IMR-90 (cell line): ENCODE results near the gene BZW2. TPM values are rescaled to one million over a fixed set of nuclear protein-coding genes. Genes with fewer than 3 reads are reported as not detected.

Experiments used
- ATAC-seq: fragments of 200-7000 bp; cut with Tn5 transposase; 2 replicates; pipeline ENCODE4 v1.9.1; 2020; ENCODE audit warnings: low read depth, mild to moderate bottlenecking, moderate library complexity
- BruUV-seq: library from RNA; stranded (reverse); fragments of 400-500 nt; replicated peaks from 2 replicates; lab custom pipeline; 2021; lab: Mats Ljungman, UMichigan
- CTCF ChIA-PET: fragments of 300-600 bp; formaldehyde crosslinking; extraction: SDS; loops from one replicate; lab custom pipeline; 2021; ENCODE audit warnings: antibody characterized with exemption; lab: Yijun Ruan, JAX
- POLR2A ChIA-PET: fragments of 300-600 bp; sonication (Branson Sonifier 250); formaldehyde crosslinking; loops from one replicate; lab custom pipeline; 2022; ENCODE audit warnings: antibody characterized with exemption; ENCODE audit not compliant: unreplicated experiment; lab: Charles Lee
- DNase-seq: peaks from one replicate; pipeline ENCODE4 v3.0.0; 2013
- H2AFZ ChIP-seq: replicated peaks from 2 replicates; pipeline ENCODE3; 2013; ENCODE audit warnings: low read length, mild to moderate bottlenecking; ENCODE audit not compliant: poor library complexity
- H2AK5ac ChIP-seq: 2 replicates; pipeline ENCODE4 v1.6.1; 2013; ENCODE audit warnings: low read depth, low read length, inconsistent platforms
- H2AK9ac ChIP-seq: replicated peaks from 2 replicates; pipeline ENCODE3; 2013; ENCODE audit warnings: mild to moderate bottlenecking, low read depth, low read length, moderate library complexity; ENCODE audit not compliant: poor library complexity
- H2BK120ac ChIP-seq: 2 replicates; pipeline ENCODE4 v1.6.1; 2013; ENCODE audit warnings: low read depth, low read length, inconsistent platforms
- H2BK15ac ChIP-seq: 3 replicates; pipeline ENCODE4 v1.6.1; 2013; ENCODE audit warnings: low read depth, low read length, inconsistent platforms
- H2BK20ac ChIP-seq: 2 replicates; pipeline ENCODE4 v1.6.1; 2013; ENCODE audit warnings: low read depth, mild to moderate bottlenecking, inconsistent platforms, low read length, moderate library complexity
- H2BK5ac ChIP-seq: 2 replicates; pipeline ENCODE4 v1.6.1; 2013; ENCODE audit warnings: mild to moderate bottlenecking, low read depth, low read length, inconsistent platforms; ENCODE audit not compliant: poor library complexity, severe bottlenecking
- H3K14ac ChIP-seq: replicated peaks from 2 replicates; pipeline ENCODE4 v1.6.1; 2013; ENCODE audit warnings: low read depth, low read length, inconsistent platforms
- H3K18ac ChIP-seq: 2 replicates; pipeline ENCODE4 v1.6.1; 2013; ENCODE audit warnings: low read depth, low read length, control low read depth
- H3K23ac ChIP-seq: 2 replicates; pipeline ENCODE4 v1.6.1; 2013; ENCODE audit warnings: low read depth, low read length, inconsistent platforms
- H3K27ac ChIP-seq: 2 replicates; pipeline ENCODE4 v1.5.1; 2013; ENCODE audit warnings: mild to moderate bottlenecking, control low read depth, low read length; ENCODE audit not compliant: insufficient read depth
- H3K27me3 ChIP-seq: 2 replicates; pipeline ENCODE4 v1.6.1; 2013; ENCODE audit warnings: low read length; ENCODE audit not compliant: control insufficient read depth, insufficient read depth
- H3K36me3 ChIP-seq: 2 replicates; pipeline ENCODE4 v1.6.1; 2013; ENCODE audit warnings: low read length, mixed read lengths; ENCODE audit not compliant: control insufficient read depth, insufficient read depth
- H3K4ac ChIP-seq: 2 replicates; pipeline ENCODE4 v1.6.1; 2013; ENCODE audit warnings: low read depth, low read length, inconsistent platforms
- H3K4me1 ChIP-seq: 2 replicates; pipeline ENCODE4 v1.6.1; 2013; ENCODE audit warnings: low read length, mixed read lengths; ENCODE audit not compliant: control insufficient read depth, insufficient read depth
- H3K4me2 ChIP-seq: 2 replicates; pipeline ENCODE4 v1.6.1; 2013; ENCODE audit warnings: low read depth, mild to moderate bottlenecking, control low read depth, low read length, moderate library complexity
- H3K4me3 ChIP-seq: 2 replicates; pipeline ENCODE4 v1.5.1; 2013; ENCODE audit warnings: low read depth, mild to moderate bottlenecking, control low read depth, low read length, moderate library complexity; ENCODE audit not compliant: insufficient read depth
- H3K56ac ChIP-seq: 2 replicates; pipeline ENCODE4 v1.6.1; 2013; ENCODE audit warnings: low read length, inconsistent platforms; ENCODE audit not compliant: insufficient read depth; ENCODE audit errors: extremely low read depth
- H3K79me1 ChIP-seq, 2 experiments: 2 replicates each; pipeline ENCODE4 v1.6.1; 2013; ENCODE audit warnings: low read length in 2 of 2, inconsistent platforms in 1 of 2, low read depth in 1 of 2
- H3K9ac ChIP-seq: 2 replicates; pipeline ENCODE4 v1.6.1; 2013; ENCODE audit warnings: low read depth, low read length, control low read depth
- H3K9me1 ChIP-seq: 2 replicates; pipeline ENCODE4 v1.6.1; 2013; ENCODE audit warnings: low read length, inconsistent platforms; ENCODE audit not compliant: insufficient read depth
- H3K9me3 ChIP-seq: 2 replicates; pipeline ENCODE4 v1.6.1; 2013; ENCODE audit warnings: low read length; ENCODE audit not compliant: control insufficient read depth, insufficient read depth
- H4K20me1 ChIP-seq: 2 replicates; pipeline ENCODE4 v1.6.1; 2013; ENCODE audit warnings: low read length, inconsistent platforms; ENCODE audit not compliant: insufficient read depth
- H4K5ac ChIP-seq: 2 replicates; pipeline ENCODE4 v1.6.1; 2013; ENCODE audit warnings: mild to moderate bottlenecking, low read depth, low read length, control low read depth
- H4K8ac ChIP-seq, 2 experiments: 2 replicates each; pipeline ENCODE4 v1.6.1; 2013; ENCODE audit warnings: low read depth in 2 of 2, low read length in 2 of 2, control low read depth in 1 of 2, inconsistent platforms in 1 of 2
- H4K91ac ChIP-seq: 2 replicates; pipeline ENCODE4 v1.6.1; 2013; ENCODE audit warnings: low read depth, low read length, inconsistent platforms; ENCODE audit not compliant: insufficient read depth
- CEBPB ChIP-seq: IDR thresholded peaks from 2 replicates; pipeline ENCODE4 v1.6.1; 2012; ENCODE audit warnings: low read depth, low read length, improper control_type of control experiment
- ELK1 ChIP-seq: fragments of 150-350 bp; IDR thresholded peaks from 2 replicates; pipeline ENCODE4 v1.6.1; 2016; ENCODE audit warnings: low read depth, mild to moderate bottlenecking, low read length, moderate library complexity, borderline replicate concordance
- MXI1 ChIP-seq: IDR thresholded peaks from 2 replicates; pipeline ENCODE4 v1.6.1; 2012; ENCODE audit warnings: low read depth, mild to moderate bottlenecking, low read length, moderate library complexity, borderline replicate concordance
- POLR2A ChIP-seq: IDR thresholded peaks from 2 replicates; pipeline ENCODE4 v1.6.1; 2012; ENCODE audit warnings: mild to moderate bottlenecking, low read depth, low read length
- WGBS, 2 experiments: methylation state at CpG; one replicate each; pipeline versions ENCODE4 v1.1.5 to v1.1.7; 2013; ENCODE audit warnings: missing lambda C conversion rate in 2 of 2; ENCODE audit not compliant: insufficient read length in 1 of 2; ENCODE audit errors: extremely low coverage in 2 of 2; 5-methylcytosine and 5-hydroxymethylcytosine counted together
- dilution Hi-C: fragments of 300-500 bp; cut with HindIII; formaldehyde crosslinking; loops from one replicate; pipeline ENCODE4 v1.14.3; 2018; ENCODE audit warnings: low sequenced_read_pairs; ENCODE audit not compliant: unreplicated experiment
- in situ Hi-C: fragments of 300-500 bp; cut with MboI; formaldehyde crosslinking; loops from 3 replicates; pipeline ENCODE4 v1.14.3; 2019; ENCODE audit warnings: low sequenced_read_pairs, inconsistent platforms, mixed read lengths
- intact Hi-C: fragments of 100-400 bp; cut with micrococcal nuclease; formaldehyde crosslinking; loops from 2 replicates; pipeline ENCODE4 v1.10.0; 2022
- polyA plus RNA-seq, 3 experiments: library from polyadenylated mRNA; depleted of rRNA; stranded (reverse); fragments of >200 nt; gene quantifications; 2 replicates each; pipeline ENCODE4 v1.2.3, GENCODE V29; 2012; ENCODE audit warnings: low replicate concordance in 1 of 3
- total RNA-seq: library from RNA; depleted of rRNA; stranded (reverse); fragments of >200 nt; gene quantifications from 2 replicates; pipeline ENCODE4 v1.2.3, GENCODE V29; 2012

The BZW2 gene
- total and polyA plus RNA-seq, 2 of the 4 experiments (the other 2 are of a cell fraction), result 58.1 to 92.9 TPM

GRCh38 chr7:16611711-16612110 is 34.3 kb upstream of the BZW2 start:
- no peaks in the 10 kb centered on the region for H4K20me1 ChIP-seq
- H3K56ac ChIP-seq, result no peak overlapping the region
- no peak overlapping the region for H4K91ac ChIP-seq
- intact Hi-C loops, result no loop called here
- CTCF ChIA-PET, result no interaction called here
- no peak overlapping the region for H2BK5ac ChIP-seq
- in situ Hi-C loops, result loop anchor here (25.0 kb wide), 1 partner anchor 301 kb away; no protein-coding TSS in a partner anchor
- no peak overlapping the region for H3K4me3 ChIP-seq
- DNase-seq (no peak), ATAC-seq (no peak)
- TF ChIP-seq CEBPB (no peak), ELK1 (no peak), MXI1 (no peak), POLR2A (no peak)
- peaks cover 6% of the 10 kb centered on the region; the same call in 1 of the 2 replicates for H3K4me1 ChIP-seq
- WGBS, 2 experiments, result no CpG with 5 or more reads among the region's 2 CpGs
- H3K18ac ChIP-seq, result no peak overlapping the region
- BruUV-seq, result no TSS peak
- no peak overlapping the region for H3K4ac ChIP-seq
- H3K79me1 ChIP-seq, result peaks cover 5 to 6% of the 10 kb centered on the region in 2 experiments; a peak in 3 of 4 replicates
- H3K9ac ChIP-seq, result no peak overlapping the region
- no peak overlapping the region for H4K5ac ChIP-seq
- no peak overlapping the region for H2BK120ac ChIP-seq
- no peak overlapping the region for H3K27ac ChIP-seq
- H3K14ac ChIP-seq, result no peak overlapping the region
- H3K27me3 ChIP-seq, result no peaks in the 10 kb centered on the region
- H3K4me2 ChIP-seq, result no peak overlapping the region
- H2AFZ ChIP-seq, result no peak overlapping the region
- POLR2A ChIA-PET, result no interaction called here
- H3K9me1 ChIP-seq, result peaks cover 4% of the 10 kb centered on the region; the same call in 1 of the 2 replicates
- H4K8ac ChIP-seq, result no peak overlapping the region
- no peak overlapping the region for H2BK15ac ChIP-seq
- H2BK20ac ChIP-seq, result no peak overlapping the region
- H3K9me3 ChIP-seq, result no peaks in the 10 kb centered on the region
- H3K23ac ChIP-seq, result no peak overlapping the region
- H2AK5ac ChIP-seq, result no peak overlapping the region
- no peak overlapping the region for H2AK9ac ChIP-seq
- dilution Hi-C loops, result no loop called here
- H3K36me3 ChIP-seq, result peaks cover 16% of the 10 kb centered on the region
